Ovary (tissue), 3 donors: ENCODE results near the gene ST6GAL1.

Source experiments
- CTCF ChIP-seq, 3 donors: fragments of 450-650 bp in 2 of 3; fragments of 200-600 bp in 1 of 3; IDR thresholded peaks; one replicate each; pipeline versions ENCODE4 v1.5.1 to v1.8.0; 2016 to 2022; ENCODE audit warnings: antibody characterized with exemption in 3 of 3, mild to moderate bottlenecking in 1 of 3
- EP300 ChIP-seq: sonication (generic); formaldehyde crosslinking; IDR thresholded peaks from one replicate; pipeline ENCODE4 v1.6.1; 2017; ENCODE audit warnings: antibody characterized with exemption
- donor health status: DM: no; HTN: no; CAD: no.

- TF ChIP-seq CTCF (IDR thresholded peaks at IDR 0.05) (no peak), EP300 (no peak)
Measured at GRCh38 chr3:186964071-186964470, 33.7 kb downstream of the ST6GAL1 start.
